HG02623 (cell line): ENCODE data around the gene KCNQ1.

Source experiments
- ATAC-seq: cut with Tn5 transposase; IDR thresholded peaks from one replicate; pipeline ENCODE4 v1.9.1; 2021; ENCODE audit warnings: moderate library complexity; ENCODE audit not compliant: unreplicated experiment

KCNQ1 gene

GRCh38 chr11:2459796-2460531 lies 15.2 kb downstream of the KCNQ1 start:
- no peak for ATAC-seq

DNA sequence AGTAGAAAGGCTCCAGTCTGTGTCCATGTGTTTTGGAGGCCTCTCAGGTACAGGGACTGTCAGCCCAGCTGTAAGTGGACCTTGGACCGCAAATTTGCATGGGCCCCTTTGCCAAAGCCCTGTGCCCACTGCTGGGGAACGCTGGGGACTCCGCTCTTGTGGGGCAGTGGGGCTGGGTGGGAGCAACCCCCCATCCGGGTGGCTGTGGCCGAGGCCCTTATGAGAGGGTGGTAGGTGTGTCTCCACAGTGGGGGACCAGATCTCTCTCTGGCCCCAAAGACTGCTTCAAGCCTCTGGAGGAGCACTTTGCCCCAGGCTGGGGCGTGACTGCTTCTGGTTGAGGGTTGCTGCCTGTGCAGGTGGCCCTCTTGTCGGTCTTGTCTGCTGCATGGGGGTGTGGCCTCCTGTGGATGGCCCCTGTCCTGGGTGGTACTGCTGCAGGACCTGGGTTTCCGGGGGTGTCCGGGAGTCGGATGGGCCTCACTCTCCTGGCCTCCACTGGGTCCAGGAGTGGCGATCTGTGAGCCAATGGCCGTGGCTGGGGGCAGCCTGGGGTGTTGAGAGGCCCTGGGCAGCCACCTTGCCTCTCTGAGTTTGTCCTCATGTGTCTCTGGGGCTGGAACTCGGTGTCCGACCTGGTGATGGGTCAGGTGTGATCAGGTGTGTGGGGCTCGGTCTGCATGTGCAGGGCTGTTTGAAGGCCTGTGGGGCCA lies 15.9 kb downstream of the KCNQ1 start:
- no peak for ATAC-seq

DNA sequence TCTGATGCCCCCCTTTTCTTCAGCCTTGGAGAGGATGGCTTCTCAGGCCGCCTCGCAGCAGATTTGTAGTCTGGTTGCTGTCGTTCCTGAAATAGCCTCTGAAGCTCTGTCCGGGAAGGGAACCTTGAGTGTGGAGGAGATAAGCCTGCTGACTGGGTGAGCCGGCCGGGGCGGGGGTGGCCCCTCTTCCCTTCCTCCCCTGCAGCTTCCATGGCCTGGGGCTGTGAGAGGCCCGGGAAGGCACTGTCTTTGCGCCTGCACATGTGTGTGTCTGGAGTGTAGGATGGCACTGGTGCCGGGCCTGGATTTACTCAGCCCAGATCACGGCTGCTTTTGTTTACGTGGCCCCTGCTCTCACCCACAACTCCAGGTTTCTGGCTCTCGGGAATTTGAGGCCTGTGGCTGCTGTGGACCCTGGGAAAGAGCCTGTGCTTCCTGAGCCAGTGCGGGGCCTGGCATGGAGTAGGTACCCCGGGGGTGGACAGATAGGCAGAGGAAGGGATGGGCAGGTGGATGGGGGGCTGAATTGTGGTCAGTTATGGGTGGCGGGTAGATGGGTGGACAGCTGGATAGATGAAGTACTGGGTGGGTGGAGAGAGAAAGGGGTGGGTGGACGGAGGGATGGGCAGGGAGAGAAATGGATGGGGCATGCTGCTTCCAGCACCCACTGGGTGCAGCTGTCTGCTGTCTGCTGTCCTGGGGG lies 16.6 kb downstream of the KCNQ1 start:
- ATAC-seq, result no peak

DNA sequence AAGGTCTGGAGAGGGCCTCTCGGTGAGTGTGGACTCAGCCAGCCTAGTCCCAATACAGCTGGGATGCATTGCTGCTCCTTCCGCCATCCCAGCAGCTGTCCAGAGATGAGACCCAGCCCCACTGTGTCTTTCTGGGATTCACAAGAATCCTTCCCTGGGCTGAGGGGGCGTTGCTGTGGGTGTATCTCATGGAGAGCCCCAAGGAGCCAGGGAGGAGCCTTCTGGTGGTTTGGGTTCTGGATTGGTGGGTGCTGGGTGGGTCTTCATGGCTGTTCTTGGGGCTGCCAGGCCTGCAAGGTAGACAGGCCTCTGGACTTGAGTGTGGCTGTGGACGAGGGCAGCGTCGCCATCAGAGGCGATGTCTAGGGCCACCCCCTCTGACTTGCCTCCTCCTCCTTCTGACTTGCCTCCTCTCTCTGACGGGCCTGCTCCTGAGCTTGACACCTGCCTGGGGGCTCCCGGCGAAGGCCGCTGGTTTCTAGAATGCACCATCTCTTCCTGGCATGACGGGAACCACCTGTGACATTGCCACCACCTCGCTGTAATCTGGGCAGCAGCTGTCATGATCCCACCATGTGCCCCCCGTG lies 17.2 kb downstream of the KCNQ1 start:
- ATAC-seq, result no peak

DNA sequence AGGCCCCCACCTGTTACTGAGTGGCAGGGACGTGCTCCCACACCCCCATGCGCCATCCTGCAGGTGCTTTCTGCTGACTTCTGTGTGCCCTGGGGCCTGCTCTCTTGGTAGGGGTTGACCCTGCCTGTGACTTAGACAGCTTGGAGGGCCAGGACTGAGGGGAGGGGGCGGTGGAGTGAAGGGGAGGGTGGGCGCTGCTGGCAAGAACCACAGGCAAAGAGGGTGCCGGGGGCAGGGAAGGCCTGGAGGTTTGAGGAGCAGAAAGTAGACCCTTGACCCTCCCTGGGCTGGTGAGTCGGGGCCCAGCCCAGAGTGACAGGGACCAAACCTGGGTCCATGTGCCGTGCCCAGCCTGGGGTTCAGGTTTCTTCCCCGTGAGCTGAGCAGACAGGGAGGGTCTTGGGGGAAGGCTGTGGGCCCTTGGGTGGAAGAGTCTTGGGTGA lies 17.8 kb downstream of the KCNQ1 start:
- ATAC-seq, result no peak

GRCh38 chr11:2462986-2463765 lies 18.4 kb downstream of the KCNQ1 start:
- no peak for ATAC-seq

DNA sequence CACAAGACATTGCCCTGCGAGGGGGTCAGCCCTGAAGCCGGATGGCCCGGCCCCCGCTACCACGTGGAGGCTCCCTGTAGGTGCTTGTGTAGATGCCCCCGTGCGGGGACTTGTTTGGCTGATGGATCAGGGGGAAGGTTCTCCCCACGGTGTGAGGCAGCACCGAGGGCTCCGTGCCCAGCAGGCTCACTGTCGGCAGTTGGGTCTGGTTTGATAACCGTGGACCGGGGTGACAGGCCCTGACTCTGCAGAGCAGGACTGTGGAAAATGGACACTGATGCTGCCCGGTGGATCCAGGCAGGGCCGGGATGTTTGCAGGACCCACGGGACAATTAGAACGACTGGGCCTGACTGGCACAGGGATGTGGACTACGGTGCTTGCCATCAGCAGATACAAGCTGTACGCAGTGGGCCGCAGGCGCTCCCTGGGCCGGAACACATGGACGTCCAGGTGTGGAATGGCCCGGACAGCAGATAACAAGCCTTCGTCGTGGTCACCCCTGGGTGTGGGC lies 19.0 kb downstream of the KCNQ1 start:
- no peak for ATAC-seq

DNA sequence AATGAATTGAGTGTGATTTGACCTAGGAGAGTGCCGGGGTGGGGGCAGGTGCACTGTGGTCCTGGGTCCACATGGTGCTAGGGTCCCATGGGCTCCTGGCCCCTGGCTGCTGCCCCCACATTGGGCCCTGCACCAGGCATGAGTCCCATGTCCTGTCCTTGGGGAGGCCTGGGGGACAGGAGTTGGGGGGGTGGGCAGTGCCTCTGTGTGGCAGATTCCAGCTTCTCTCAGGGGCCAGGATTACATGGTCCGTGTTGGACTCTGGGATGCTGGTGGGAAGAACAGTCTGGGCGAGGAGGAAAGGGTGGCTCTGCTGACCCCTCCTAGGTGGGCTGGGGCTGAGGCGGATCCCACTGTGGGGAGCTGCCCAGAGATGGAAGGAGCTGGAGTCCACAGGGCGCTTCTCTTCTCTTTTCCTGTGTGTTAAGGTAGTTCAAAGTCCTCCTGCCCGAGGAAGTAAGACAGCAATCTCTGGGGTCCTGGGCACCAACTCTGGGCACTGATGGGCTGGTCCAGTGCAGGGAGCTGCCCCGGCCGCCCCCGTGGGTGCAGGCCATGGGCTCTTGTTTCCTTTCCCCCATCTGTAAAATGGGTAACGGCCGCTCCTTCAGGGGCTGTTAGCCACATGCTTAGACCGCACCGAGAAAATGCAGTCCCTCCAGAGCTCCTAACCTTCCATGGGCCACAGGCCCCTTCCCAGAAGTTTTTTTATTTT lies 19.8 kb downstream of the KCNQ1 start:
- no peak for ATAC-seq

DNA sequence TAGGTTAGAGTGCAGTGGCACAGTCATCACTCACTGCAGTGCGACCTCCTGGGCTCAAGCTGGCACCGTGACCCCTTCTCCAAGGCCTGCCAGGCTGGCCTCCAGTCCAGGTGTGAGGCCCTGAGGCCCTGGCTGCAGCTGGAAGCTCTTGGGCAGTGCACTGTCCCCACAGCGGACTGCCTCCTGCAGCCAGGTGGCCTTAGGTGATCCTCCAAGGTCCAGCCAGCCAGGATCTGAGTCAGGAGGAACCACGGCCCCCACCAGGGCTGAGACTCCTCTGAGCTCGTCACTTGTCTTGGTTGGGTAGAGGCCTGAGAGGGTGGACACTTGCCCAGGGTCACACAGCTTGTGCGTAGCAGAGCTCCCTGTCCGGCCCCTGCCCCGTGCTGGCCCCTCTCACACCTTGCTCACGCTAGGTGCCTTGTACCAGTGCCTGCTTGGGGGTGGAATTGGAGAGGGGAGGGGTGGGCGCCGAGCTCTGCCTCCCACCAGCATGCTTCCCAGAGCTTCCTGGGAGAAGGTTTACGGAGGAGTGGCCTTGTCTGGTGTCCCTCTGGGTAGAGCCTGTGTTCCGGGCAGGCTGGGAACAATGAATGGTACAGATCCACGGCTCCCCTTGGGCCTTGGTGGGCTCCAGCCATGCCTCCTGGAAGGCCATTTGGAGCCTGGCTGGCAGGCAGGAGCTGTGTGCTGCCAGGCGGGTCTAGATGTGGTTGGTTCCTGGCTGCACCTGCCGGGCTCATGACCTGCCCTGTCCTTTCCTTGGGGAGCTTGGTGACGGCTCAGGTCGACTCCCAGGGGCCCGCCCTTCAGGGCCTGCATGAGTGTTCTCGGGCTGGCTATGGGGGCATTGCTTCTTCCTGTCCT lies 20.6 kb downstream of the KCNQ1 start:
- ATAC-seq, result no peak

DNA sequence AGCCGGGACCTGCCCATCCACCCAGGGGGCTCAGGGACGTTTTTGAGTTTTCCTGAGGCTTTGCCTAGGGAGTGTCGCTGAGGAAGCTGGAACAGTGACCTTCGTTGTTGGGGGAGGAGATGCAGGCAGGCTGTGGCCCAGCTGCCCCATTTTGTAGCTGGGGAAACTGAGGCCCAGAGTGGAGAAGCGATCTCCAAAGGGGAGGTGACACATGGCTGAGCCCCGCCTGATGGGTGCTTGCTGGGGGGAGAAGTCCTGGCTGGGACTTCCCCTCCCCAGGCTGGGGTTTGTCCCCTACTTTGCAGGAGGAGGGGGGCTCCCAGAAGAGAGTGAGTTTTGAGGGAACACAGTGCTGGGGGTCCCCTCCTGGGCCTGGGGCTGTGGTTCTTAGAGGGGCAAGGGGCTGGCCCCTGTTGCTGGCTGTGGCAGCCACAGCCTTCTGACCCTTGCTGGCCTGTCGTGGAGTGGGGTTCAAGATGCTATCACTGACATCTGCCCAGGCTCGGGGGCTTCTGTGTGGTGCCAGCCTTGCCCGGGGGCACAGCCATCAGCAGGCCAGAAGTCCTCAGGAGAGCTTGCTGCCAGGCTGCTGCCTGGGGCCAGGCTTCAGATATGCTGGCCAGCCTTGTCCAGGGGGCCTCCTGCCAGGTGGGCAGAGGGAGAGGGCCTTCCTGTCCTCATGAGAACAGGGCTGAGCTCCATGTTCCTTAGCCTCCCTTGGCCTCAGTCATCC lies 21.4 kb downstream of the KCNQ1 start:
- ATAC-seq, result no peak

GRCh38 chr11:2466869-2467694 lies 22.3 kb downstream of the KCNQ1 start:
- no peak for ATAC-seq

DNA sequence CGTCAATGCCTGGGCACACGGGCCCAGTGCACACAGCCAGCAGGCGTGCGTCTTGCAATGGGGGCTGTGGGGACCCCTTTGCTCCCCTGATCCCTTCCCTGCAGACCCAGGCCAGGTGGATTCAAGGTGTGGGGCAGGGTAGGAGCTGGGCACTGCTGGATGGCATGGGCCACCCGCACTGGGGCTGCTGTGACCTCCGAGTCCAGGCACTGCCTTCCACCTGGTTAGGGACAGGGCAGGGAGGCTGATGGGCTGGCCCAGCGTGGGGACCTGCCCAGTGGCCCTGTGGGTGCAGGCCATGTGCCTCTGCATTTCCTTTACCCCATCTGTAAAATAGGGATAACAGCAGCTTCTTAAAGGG lies 22.9 kb downstream of the KCNQ1 start:
- ATAC-seq, result no peak

- no peak for ATAC-seq
These were observed 23.8 kb downstream of the KCNQ1 start for GRCh38 chr11:2468363-2469235.

GRCh38 chr11:2470495-2470894 lies 25.7 kb downstream of the KCNQ1 start:
- no peak for ATAC-seq

- ATAC-seq, result no peak
These were observed 26.4 kb downstream of the KCNQ1 start for GRCh38 chr11:2471048-2471803.

GRCh38 chr11:2471804-2472096 lies 26.9 kb downstream of the KCNQ1 start:
- no peak for ATAC-seq
